Gastroesophageal sphincter (tissue), 3 donors: ENCODE results near the gene KAT6B.

Experiments
- EP300 ChIP-seq: sonication (generic); formaldehyde crosslinking; IDR thresholded peaks from one replicate; pipeline ENCODE4 v1.6.1; 2017; ENCODE audit warnings: antibody characterized with exemption, mild to moderate bottlenecking
- POLR2A ChIP-seq, 2 donors: fragments of 450-650 bp; IDR thresholded peaks; one replicate each; pipeline ENCODE4 v1.6.1; 2017; ENCODE audit warnings: antibody characterized with exemption in 2 of 2, mild to moderate bottlenecking in 2 of 2, moderate library complexity in 1 of 2
- POLR2AphosphoS5 ChIP-seq: sonication (generic); formaldehyde crosslinking; IDR thresholded peaks from one replicate; pipeline ENCODE4 v1.6.1; 2017; ENCODE audit warnings: antibody characterized with exemption
- TF ChIP-seq, protein P1 (sequence below), 4 experiments: fragments of 200-600 bp in 2 of 4; fragments of 450-650 bp in 2 of 4; sonication (generic) in 1 of 4; IDR thresholded peaks; one replicate each; pipeline ENCODE4 v1.5.1; 2017 to 2019; ENCODE audit warnings: antibody characterized with exemption in 4 of 4, mild to moderate bottlenecking in 2 of 4, moderate library complexity in 2 of 4

GRCh38 chr10:74993649-74994048 is 167.2 kb downstream of the KAT6B start:
- TF ChIP-seq, protein P1, sequence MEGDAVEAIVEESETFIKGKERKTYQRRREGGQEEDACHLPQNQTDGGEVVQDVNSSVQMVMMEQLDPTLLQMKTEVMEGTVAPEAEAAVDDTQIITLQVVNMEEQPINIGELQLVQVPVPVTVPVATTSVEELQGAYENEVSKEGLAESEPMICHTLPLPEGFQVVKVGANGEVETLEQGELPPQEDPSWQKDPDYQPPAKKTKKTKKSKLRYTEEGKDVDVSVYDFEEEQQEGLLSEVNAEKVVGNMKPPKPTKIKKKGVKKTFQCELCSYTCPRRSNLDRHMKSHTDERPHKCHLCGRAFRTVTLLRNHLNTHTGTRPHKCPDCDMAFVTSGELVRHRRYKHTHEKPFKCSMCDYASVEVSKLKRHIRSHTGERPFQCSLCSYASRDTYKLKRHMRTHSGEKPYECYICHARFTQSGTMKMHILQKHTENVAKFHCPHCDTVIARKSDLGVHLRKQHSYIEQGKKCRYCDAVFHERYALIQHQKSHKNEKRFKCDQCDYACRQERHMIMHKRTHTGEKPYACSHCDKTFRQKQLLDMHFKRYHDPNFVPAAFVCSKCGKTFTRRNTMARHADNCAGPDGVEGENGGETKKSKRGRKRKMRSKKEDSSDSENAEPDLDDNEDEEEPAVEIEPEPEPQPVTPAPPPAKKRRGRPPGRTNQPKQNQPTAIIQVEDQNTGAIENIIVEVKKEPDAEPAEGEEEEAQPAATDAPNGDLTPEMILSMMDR (IDR thresholded peaks at IDR 0.05): no peak
- TF ChIP-seq EP300 (no peak), POLR2AphosphoS5 (no peak), POLR2A (IDR thresholded peaks at IDR 0.05) (no peak)
